Measurements from ENCODE around the gene SLC45A2.
"Not testable (repeated sequence)": the region's sequence is repeated elsewhere in the genome, so short reads cannot be mapped to it uniquely, and the experiment has no call there.

SLC45A2 gene

GRCh38 chr5:33966805-33967204 lies 17.7 kb downstream of the SLC45A2 start:
- no peak for DNase-seq (ENCODE audit: low spot score)

DNA sequence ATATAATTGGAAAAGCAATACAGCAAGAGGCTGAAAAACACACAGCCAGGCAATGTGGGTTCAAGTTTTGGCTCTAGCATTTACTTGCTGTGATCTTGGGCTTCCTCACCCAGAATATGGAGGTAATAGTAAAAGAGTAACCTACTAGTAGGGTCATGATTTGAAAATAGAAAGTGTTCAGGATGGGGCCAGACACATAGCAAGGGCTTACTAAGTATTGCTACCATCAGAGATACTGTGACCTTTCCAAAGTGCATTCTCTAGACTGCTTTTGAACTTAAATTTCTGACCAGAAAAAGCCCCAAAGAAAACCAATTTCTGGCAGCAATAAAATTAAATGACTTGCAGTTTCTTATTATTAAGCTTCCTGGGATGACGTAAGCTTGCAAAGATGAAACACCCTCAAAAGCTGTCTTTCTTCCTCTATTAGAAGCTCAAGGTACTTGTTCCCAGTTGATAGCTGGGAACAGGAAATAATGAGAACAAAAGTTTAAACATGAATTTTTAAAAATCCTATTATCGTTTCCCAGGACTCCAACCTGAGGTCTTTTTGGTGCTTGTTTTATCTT lies 20.3 kb downstream of the SLC45A2 start:
- no peak for DNase-seq (ENCODE audit: low spot score)

GRCh38 chr5:33958176-33958575 lies 26.3 kb downstream of the SLC45A2 start:
- no peak for DNase-seq (ENCODE audit: low spot score)

DNA sequence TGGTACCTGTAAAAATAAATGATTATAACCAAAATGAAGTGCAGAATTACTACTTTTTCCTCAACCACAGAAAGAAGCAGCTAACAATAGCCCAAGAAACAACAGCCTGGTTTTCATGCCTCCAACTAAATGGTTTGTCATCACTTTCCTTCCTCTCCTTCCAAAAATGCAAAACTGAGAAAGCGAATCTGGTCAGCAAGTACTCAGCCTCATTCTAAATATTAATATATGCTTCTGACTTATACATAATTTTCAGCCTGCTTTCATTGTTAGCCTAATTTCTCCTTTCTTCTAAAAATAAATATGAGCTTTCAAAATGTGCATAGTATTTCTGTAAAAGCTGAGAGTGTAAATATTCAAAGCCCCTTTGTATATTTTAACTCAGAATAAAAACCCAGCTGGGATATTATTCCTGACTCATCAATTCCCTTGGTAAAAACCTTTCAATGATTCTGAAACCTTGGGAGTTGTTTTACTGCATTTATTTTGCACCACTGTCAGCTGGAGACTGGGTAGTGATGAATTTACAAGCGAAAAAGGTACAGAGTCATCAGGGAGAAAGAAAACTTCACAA lies 26.8 kb downstream of the SLC45A2 start:
- no peak for DNase-seq (ENCODE audit: low spot score)

DNA sequence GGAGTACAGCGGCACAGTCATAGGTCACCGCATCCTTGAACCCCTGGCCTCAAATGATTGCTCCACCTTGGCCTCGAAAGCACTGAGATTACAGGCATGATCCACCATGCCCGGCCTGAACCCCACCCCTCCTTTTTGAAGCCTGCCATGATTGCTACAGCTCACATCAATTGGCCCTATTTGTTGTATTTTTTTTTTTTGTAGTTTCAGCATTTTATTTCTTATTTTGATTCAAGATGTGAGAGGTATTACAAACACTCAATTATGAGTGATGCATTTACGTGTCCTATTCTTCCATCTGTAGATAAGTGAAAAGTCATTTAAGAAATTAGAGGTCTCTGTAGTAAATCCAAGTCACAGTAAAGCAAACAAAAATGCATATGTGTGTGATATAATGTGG lies 32.3 kb downstream of the SLC45A2 start:
- DNase-seq (ENCODE audit: low spot score) = not testable (repeated sequence)

DNA sequence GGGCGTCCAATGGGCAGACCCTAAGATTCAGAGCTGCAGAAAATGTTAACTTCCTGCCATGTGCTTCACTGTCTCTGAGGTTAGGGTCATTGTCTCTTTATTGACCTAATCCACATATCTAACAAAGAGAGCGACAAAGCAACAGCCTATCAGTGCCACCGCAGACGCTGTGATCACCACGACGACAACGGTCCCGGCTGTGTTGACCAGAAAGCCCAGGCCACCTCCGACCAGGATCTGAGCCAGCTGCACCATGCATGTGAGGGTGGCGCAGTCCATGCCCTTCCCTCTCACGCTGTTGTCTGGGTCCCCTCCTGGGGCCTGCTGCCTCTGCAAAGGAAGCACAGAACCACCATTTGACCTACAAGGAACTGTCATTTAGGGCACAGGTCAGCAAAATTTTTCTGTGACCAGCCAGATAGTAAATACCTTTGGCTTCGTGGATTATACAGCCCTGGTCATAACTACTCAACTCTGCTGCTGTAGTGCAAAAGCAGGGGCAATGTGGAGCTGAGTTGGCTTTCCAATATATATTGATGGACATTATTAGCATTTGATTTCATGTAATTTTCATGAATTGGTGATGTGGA lies 39.9 kb downstream of the SLC45A2 start:
- no peak for DNase-seq (ENCODE audit: low spot score)

DNA sequence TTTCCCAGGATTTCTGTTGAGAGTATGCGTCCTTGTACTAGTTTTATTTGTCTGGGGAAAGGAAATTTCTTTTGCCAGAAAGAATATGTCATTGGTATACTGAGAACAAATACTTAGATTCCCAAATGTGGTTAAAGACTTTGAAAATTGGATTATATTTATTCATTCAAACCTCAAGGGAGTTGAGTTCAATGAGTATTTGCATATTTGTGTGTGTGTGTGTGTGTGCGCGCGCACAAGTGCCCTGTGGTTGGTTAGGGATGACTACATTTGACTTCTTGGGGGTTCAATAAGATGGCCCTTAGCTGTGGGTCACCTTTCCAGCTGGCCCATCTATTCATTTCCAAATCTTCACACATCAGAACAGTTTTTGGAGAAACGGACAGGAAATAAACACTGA lies 43.4 kb downstream of the SLC45A2 start:
- no peak for DNase-seq (ENCODE audit: low spot score)

GRCh38 chr5:33939556-33940262 lies 44.8 kb downstream of the SLC45A2 start:
- no peak for DNase-seq (ENCODE audit: low spot score)

GRCh38 chr5:33938881-33939280 lies 45.6 kb downstream of the SLC45A2 start:
- no peak for DNase-seq (ENCODE audit: low spot score)

DNA sequence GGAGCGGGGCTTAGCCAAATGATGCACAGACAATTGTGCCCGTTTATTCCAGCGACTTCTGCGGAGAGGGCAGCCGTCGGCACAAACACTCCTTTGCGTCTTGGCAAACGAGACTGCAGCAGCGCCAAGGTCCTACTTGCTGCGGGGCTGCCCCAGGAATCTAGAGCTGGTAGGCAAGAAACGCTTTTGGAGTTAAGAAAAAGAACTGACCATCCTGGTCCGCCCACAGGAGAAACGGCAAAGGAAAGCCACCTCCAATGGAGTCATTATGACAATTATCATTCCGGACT lies 46.0 kb downstream of the SLC45A2 start:
- DNase-seq (ENCODE audit: low spot score) = no peak

DNA sequence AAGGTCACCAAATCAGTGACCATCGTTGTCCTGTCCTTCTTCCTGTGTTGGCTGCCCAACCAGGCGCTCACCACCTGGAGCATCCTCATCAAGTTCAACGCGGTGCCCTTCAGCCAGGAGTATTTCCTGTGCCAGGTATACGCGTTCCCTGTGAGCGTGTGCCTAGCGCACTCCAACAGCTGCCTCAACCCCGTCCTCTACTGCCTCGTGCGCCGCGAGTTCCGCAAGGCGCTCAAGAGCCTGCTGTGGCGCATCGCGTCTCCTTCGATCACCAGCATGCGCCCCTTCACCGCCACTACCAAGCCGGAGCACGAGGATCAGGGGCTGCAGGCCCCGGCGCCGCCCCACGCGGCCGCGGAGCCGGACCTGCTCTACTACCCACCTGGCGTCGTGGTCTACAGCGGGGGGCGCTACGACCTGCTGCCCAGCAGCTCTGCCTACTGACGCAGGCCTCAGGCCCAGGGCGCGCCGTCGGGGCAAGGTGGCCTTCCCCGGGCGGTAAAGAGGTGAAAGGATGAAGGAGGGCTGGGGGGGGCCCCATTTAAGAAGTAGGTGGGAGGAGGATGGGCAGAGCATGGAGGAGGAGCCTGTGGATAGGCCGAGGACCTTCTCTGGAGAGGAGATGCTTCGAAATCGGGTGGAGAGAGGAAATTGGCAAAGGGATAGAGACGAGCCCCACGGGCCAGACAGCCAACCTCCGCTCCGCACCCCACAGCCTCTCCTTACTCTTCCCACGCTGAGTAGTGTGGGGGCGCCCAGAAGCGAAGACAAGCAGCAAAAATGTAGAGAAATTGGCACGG lies 46.6 kb downstream of the SLC45A2 start:
- DNase-seq (ENCODE audit: low spot score) = no peak

DNA sequence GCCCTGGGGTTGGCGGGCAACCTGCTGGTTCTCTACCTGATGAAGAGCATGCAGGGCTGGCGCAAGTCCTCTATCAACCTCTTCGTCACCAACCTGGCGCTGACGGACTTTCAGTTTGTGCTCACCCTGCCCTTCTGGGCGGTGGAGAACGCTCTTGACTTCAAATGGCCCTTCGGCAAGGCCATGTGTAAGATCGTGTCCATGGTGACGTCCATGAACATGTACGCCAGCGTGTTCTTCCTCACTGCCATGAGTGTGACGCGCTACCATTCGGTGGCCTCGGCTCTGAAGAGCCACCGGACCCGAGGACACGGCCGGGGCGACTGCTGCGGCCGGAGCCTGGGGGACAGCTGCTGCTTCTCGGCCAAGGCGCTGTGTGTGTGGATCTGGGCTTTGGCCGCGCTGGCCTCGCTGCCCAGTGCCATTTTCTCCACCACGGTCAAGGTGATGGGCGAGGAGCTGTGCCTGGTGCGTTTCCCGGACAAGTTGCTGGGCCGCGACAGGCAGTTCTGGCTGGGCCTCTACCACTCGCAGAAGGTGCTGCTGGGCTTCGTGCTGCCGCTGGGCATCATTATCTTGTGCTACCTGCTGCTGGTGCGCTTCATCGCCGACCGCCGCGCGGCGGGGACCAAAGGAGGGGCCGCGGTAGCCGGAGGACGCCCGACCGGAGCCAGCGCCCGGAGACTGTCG lies 47.3 kb downstream of the SLC45A2 start:
- DNase-seq (ENCODE audit: low spot score) = no peak

DNA sequence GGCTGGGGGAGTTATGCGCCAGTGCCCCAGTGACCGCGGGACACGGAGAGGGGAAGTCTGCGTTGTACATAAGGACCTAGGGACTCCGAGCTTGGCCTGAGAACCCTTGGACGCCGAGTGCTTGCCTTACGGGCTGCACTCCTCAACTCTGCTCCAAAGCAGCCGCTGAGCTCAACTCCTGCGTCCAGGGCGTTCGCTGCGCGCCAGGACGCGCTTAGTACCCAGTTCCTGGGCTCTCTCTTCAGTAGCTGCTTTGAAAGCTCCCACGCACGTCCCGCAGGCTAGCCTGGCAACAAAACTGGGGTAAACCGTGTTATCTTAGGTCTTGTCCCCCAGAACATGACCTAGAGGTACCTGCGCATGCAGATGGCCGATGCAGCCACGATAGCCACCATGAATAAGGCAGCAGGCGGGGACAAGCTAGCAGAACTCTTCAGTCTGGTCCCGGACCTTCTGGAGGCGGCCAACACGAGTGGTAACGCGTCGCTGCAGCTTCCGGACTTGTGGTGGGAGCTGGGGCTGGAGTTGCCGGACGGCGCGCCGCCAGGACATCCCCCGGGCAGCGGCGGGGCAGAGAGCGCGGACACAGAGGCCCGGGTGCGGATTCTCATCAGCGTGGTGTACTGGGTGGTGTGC lies 48.0 kb downstream of the SLC45A2 start, which contains the start of gene RXFP3:
Gene RXFP3, plus strand, starts transcription at position 6 of the 636 bp plus-strand sequence. Its CDS starts 355 bp downstream, at position 361.
- no peak for DNase-seq (ENCODE audit: low spot score)

DNA sequence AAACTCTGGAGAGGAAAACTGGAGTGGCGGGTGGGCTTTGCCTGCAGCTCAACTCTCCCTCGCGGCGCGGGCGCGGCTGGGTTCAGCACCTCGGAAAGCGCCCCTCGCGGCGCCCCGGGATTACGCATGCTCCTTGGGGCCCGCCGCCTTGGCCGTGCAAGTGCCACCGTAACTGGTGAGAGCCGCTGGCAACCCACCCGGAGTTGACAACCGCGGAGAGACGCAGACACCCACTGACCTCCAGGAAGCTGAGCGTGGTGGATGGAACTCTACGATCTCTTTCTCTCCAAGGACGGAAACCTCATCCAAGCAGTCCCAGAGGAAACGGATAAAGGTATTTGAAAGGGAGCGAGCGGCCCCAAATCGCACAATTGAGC lies 48.5 kb downstream of the SLC45A2 start:
- DNase-seq (ENCODE audit: low spot score) = peak; percentile 35

GRCh38 chr5:33934176-33934575 lies 50.3 kb downstream of the SLC45A2 start:
- peak; percentile 17 for DNase-seq (ENCODE audit: low spot score)

- DNase-seq (ENCODE audit: low spot score) = no peak
Observed at GRCh38 chr5:33933723-33934169, 50.7 kb downstream of the SLC45A2 start.

DNA sequence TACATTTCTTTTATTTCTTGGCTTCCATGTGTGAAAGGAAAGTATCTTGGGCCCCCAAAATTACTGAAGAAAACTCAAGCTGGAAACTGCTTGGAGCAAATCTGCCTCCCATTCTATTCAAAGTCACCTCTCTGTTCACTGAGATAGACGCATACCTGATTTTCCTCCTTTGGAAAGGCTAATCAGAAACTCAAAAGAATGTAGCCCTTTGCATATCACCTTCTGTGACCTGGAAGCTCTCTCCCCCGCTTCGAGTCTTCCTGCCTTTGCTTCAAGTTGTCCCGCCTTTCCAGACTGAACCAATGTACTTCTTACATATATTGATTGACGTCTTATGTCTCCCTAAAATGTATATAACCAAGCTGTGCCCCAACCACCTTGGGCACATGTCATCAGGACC lies 53.4 kb downstream of the SLC45A2 start:
- DNase-seq (ENCODE audit: low spot score) = no peak

DNA sequence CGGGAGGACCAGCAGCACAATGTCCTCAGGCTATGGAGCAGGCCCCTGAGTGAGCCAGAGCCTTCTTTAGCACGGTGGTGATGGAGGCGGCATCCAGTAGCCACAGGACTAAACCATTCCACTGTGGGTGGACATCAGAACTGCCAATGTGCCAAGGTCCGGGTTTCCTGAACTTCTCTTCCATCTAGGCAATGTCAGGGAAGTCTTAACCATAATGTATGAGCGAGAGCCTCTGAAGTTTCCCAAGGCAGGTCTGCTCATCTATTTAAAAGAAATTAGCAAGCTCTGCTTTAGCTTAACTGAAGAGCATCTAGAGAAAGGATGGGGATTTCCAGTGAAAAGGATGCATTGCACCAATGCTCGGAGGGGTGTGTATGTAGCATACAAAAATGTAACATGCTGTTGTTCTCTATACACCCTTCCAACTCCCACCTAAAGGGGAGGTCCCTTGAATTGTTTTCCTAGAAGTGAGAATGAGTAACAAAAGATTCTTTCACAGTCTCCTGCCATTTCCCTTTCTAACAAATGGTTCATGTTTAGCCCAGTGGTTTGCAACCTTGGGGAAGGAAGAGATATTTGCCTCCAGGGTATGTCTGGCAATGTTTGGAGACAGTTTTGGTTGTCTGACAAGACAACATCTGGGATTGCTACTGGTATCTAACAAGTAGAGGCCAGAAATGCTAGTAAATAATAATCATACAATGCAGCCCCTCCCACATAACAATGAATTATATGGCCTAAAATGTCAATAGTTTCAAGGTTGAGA lies 54.4 kb downstream of the SLC45A2 start:
- no peak for DNase-seq (ENCODE audit: low spot score)

DNA sequence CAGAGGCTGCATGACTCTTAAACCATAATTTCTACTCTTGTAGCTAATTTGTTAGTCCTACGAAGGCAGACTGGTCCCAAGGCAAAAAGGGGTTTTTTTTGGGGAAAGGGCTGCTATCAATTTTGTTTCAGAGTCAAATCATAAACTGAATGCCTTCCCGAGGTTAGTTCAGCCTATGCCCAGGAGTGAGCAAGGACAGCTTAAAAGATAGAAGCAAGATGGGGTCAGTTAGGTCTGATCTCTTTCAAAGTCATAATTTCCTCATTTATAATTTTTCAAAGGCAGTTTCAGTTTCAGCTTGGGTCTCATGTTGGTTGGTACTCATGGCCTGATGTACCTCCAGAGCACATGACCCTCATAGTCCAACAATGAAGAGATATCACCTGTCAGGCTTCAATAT lies 56.2 kb downstream of the SLC45A2 start:
- no peak for DNase-seq (ENCODE audit: low spot score)

DNA sequence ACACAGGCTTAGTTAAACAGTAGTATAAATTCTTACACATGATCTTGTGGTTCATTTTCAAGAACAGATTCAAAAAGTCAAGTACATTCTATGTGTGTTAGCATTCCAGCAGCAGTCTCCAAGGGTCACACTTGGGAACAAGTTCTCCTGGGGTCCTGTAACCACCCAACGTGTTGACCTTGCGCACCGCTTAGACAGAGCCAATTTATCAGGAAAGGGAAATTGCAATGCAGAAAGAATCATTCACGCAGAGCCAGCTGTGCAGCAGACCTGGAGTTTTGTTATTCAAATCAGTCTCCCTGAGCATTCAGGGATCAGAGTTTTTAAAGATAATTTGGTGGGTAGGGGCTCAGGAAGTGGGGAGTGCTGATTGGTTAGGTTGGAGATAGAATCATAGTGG lies 56.8 kb downstream of the SLC45A2 start:
- no peak for DNase-seq (ENCODE audit: low spot score)

DNA sequence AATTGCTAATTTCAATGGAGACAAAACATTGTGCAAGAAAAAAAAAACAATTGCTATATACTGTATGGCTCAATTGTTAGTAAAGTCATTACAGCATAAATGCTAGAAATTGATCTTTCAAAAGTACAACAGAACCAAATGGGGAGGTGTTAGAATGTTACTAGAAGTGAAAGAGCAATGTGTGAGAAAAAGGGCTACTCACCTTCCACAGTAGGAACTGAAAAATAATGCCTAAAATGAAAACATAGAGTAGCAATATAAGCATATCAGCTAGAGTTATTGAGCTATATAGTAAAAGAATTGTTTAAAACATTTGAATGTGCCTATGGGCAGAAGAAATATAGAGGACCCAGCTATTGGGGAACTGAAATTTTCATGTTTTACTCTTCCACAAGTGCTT lies 59.2 kb downstream of the SLC45A2 start:
- no peak for DNase-seq (ENCODE audit: low spot score)
